NCI-H1105 treated with DMSO at 0.1 percent for 48 hours (cell line): Measurements from ENCODE around the gene FOXK2.

Source experiments
- DNase-seq: peaks from one replicate; lab custom pipeline; 2025; lab: John Stamatoyannopoulos, UW

Gene FOXK2

GRCh38 chr17:82518826-82519810, at the start of gene FOXK2:
Gene FOXK2 (plus strand): TSS chr17:82519732. CDS start chr17:82519889, 157 bp downstream.
- DNase-seq: peak; percentile 85

- DNase-seq: no peak
Observed at GRCh38 chr17:82470065-82470464, 49.5 kb upstream of the FOXK2 start.

GRCh38 chr17:82474223-82475010, 45.1 kb upstream of the FOXK2 start:
- no peak for DNase-seq

GRCh38 chr17:82475458-82475857, 44.1 kb upstream of the FOXK2 start:
- no peak for DNase-seq

- DNase-seq: no peak
Observed at GRCh38 chr17:82477934-82478333, 41.6 kb upstream of the FOXK2 start.

- no peak for DNase-seq
Observed at GRCh38 chr17:82479602-82480001, 39.9 kb upstream of the FOXK2 start.

GRCh38 chr17:82480318-82480717, 39.2 kb upstream of the FOXK2 start:
- no peak for DNase-seq

GRCh38 chr17:82483204-82483660, 36.3 kb upstream of the FOXK2 start:
- no peak for DNase-seq

- no peak for DNase-seq
Observed at GRCh38 chr17:82483836-82484235, 35.7 kb upstream of the FOXK2 start.

GRCh38 chr17:82486231-82487094, 33.1 kb upstream of the FOXK2 start:
- no peak for DNase-seq

- DNase-seq: no peak
Observed at GRCh38 chr17:82487910-82488309, 31.6 kb upstream of the FOXK2 start.

GRCh38 chr17:82489117-82489516, 30.4 kb upstream of the FOXK2 start:
- DNase-seq: no peak

GRCh38 chr17:82489851-82490511, 29.6 kb upstream of the FOXK2 start:
- DNase-seq: no peak

GRCh38 chr17:82490512-82491195, 28.9 kb upstream of the FOXK2 start:
- no peak for DNase-seq

- DNase-seq: no peak
Observed at GRCh38 chr17:82491196-82491530, 28.4 kb upstream of the FOXK2 start.

GRCh38 chr17:82491533-82491932, 28.0 kb upstream of the FOXK2 start:
- DNase-seq: no peak

- no peak for DNase-seq
Observed at GRCh38 chr17:82492643-82493225, 26.8 kb upstream of the FOXK2 start.

- no peak for DNase-seq
Observed at GRCh38 chr17:82493226-82493781, 26.2 kb upstream of the FOXK2 start.

- peak; percentile 56 for DNase-seq
Observed at GRCh38 chr17:82494236-82495055, 25.1 kb upstream of the FOXK2 start.
